ENCODE results near the gene LTBP1.

- no peak for TF ChIP-seq POLR2A (IDR thresholded peaks at IDR 0.05)
- no peak for TF ChIP-seq POLR2AphosphoS5 (IDR thresholded peaks at IDR 0.05; ENCODE audit: insufficient read depth in 1 of 2, low read depth in 1 of 2)
Measured at GRCh38 chr2:33321236-33321771, 374.6 kb downstream of the LTBP1 start.

All from vagina (tissue), 2 donors.